DMS79 treated with DMSO at 0.1 percent for 48 hours (cell line): ENCODE results near the gene FAM53C.
"Not testable (repeated sequence)": the region's sequence is repeated elsewhere in the genome, so short reads cannot be mapped to it uniquely, and the experiment has no call there.

ENCODE experiments used
- DNase-seq: peaks from one replicate; lab custom pipeline; 2025; lab: John Stamatoyannopoulos, UW

FAM53C gene

DNA sequence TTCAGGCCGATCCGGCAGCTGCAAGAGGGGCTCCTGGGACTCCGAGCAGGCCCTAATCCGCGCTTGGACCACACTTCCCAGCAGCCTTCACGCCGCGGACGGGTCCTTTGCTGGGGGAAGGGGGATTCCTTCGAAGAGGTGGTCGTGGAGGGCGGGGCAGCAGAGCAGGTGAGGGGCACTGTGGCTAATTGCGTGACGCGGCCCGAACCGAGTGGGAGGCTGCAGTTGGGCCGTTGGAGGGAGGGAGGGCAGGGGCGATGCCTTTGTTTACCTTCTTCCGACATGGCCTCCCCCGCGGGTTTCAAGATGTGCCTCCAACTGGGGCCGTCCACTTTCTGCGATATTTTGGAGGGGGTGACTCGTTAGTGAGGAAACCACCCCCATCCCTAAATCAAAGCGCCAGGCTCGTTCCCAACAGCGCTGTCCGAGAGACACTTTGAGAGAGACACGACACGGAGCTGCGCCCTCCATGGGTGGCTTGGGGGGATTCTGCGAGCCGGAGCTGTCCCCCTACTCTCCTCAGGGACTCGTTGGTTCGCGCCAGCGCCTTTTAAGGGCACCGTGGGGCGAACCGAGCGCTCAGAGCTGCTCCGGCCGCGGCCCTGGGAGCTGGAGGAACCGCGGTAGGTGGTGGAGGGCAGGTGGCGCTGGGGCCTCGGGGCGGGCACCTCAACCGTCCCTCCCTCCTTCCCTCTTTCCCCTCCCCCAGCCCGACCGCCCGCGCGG is at the start of gene FAM53C:
Gene FAM53C (plus strand): TSS at position 582 of the 726 bp plus-strand sequence. CDS start 3,070 bp downstream, outside the sequence.
- peak; percentile 74 for DNase-seq

DNA sequence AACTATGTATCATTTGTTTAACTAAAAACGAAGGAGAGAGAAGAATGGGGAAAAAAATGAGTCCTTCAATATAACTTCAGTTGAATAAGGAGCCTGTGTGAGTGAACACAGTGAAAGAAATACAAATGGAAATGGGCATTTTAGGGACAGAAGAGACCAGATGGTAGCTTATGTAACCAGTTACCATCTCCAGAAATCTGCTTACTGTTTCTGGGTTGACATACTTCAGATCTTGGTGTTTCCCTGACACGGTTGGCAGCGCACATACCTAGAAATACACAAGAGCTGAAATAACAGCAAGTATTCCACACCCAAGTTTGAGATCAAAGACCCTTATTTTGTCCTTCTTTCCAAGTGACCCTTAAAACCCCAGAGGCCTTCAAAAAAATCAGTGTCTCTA is 48.8 kb upstream of the FAM53C start:
- no peak for DNase-seq

DNA sequence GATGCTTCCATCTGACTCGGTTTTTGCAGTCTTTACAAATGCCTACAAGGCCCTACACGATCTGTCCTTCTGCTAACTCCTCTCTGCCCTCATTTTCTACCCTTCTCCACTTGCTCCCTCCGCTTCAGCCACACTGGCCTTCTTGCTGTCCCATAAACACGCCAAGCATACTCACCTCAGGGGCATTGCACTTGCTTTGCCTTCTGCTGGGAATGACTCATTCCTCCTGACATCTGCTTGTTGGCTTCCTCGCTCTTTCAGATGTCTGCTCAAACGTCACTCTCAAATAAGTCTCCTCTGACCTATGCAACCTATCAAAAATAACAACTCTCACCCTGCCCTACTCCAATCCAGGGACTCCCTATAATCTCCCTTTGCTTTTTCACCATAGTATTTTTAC is 34.7 kb upstream of the FAM53C start:
- DNase-seq, result no peak

DNA sequence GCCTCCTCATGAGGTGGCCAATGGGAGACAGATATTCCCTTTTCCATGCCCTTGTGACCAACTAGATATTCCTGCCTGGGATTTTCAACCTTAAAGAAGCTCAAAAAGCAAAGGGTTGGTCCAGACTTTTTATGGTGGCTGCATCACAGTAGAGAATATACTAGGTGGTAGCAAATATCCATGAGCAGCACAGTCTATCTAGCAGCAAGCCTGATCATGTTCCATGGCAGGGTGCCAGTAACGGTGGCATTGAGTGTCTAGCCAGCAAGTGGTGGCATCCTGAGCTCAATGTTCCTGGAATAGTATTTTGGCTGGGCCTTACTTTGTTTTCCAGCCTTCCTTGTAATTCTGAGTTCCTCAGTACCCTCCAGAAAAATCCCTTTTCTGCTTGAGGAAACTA is 32.3 kb upstream of the FAM53C start:
- DNase-seq, result peak; percentile 37

DNA sequence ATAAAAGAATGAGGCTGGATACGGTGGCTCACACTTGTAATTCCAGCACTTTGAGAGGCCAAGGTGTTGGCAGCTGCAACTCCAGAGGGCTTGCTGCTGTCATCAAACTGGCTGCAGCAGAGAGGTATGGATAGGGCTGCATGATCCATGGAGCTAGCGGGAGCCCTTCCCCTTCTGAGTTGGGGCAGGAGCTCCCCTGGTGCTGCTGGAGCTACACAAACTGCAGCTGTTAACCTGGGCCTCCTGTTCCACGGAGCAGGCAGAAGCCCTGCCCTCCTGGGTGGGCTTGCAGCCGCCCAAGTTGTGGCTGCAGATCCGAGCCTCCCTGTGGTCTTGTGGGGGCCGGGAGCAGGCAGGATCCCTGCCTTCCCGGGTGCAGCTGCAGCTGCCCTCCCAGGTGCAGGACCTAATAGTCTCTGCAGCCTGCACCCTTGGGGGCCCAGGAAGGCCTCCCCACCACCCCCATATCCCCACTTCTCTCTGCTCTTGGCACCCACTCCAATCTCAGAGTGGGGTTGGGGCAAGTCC is 22.3 kb upstream of the FAM53C start:
- DNase-seq, result no peak

DNA sequence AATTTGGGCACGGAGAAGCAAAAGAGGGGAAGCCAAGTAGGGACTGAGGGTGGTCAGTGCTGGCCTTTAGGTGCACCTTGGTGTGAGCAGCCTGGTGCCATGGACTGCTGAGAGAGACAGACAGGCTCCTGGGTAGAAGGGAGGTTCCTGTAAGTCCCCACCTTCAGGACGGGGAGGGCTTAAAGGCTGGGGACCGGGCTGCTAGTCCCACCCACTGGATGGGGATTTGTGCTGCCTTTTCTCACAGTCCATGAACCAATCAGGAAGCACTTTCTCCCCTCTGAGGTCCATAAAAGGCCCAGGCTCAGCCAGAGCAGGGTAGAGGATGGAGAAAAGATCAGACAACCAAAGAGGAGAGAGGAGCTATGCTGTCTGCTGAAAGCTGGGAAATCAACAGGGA is 21.7 kb upstream of the FAM53C start:
- DNase-seq, result no peak

DNA sequence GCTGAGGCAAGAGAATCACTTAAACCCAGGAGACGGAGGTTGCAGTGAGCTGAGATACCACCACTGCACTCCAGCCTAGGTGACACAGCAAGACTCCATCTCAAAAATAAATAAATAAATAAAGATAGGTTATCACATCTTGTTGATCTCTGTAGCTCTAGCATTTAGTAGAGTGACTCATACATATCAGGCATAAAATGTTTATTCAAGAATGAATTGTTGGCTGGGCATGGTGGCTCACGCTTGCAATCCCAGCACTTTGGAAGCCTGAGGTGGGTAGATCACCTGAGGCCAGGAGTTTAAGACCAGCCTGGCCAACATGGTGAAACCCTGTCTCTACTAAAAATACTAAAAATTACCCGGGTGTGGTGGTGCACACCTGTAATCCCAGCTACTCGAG is 19.9 kb upstream of the FAM53C start:
- not testable (repeated sequence) for DNase-seq

DNA sequence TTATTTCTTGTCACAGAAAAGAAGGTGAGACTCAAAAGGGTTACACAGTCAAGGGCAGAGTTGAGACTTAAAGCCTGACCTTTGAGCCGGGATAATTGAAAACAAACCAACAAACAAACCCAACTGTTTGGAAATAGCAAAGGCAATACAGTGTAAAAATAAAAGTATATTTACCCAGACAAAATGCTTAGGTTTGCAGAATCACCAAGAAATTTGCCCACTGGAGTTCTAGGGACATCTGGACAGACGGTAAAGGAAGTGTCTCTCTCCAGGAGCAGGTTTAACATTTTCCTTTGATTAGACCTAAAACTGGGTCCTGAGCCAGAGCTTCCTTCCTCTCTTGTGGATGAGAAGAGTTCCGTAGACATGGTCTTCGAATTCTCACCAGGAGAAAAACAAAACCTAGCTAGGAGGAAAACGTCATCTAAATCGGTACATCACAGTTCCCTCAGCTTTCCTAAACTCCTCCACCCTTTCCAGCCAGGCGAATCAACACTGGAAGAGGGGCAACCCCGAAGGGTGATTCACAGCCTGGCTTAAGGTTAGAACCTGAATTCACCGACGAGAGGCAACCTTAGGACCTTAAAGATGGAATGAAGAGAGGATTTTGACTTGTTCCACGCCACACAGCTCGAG is 7.1 kb upstream of the FAM53C start:
- DNase-seq, result no peak

DNA sequence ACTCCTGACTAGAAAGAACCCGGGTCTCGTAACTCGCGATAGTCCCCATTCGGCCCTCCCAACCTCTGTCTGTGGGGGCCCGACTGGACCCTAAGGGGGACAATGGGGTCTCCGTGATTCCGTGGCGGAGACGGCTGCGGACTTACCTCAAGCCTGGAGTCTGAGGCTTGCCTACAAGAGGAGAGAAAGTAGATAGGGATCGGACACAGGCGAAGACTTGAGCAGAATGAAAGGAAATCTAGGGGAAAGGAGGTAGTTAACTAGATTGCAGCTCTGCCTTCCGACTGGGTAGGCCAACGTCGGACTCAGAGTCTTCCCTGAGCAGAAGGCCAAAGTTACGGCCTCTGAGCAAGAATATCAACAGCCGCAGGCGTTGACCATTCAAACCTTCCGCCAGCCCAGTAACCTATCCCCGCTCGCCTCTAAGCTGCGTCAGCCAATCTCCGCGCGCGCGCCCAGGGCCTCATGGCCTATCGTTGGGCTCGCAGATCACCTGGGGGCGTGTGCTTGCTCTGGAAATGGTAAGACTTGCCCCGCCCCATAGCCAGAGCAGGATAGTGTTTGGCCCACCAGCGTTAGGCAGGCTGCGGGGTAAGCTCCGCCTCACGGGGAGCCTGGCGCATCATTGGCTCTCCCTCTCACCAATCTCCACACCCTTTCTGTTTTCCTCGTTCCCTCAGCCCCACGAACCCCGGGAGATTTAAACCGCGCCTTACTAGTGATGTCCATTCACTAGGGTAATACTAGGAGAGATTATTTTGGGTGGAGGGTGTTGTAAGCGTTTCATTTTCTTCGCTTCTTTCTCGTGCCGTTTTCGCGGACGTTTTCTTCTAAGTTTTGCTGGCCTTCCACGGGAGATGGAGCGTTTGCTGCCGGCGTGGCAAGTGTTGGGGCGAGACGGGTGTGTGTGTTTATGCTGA is 6.4 kb upstream of the FAM53C start, which contains the start of gene CDC25C:
Gene CDC25C (minus strand): TSS at position 356 of the 920 bp plus-strand sequence. CDS start 624 bp downstream, outside the sequence.
- DNase-seq, result peak; percentile 88

DNA sequence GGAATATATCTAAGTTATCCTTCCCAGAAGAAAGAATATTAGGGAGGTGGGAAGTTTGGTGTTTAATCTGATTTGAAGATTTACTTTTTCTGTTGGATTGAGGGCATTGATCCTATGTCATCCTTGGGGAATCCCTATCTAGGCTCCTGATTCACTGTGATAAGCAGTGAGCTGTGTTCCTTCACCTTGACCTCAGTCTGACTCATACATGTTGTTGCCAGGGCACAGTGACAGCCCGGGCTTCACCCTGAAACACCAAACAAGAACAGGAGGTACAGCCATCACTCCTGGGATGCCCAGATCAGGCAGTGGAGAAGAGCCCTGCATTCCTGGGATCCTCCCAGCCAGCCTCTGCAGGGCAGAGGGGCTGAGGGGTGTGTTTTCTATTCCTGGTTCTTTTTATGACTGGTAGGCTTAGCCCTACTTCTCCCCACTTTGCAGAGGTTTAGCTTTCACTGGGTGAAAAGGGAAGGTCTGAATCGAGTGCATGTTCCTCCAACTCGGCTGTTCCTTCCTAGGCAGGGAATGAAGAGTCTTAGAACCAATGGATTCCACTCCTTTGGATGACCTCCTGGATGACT is 3.1 kb upstream of the FAM53C start:
- no peak for DNase-seq

DNA sequence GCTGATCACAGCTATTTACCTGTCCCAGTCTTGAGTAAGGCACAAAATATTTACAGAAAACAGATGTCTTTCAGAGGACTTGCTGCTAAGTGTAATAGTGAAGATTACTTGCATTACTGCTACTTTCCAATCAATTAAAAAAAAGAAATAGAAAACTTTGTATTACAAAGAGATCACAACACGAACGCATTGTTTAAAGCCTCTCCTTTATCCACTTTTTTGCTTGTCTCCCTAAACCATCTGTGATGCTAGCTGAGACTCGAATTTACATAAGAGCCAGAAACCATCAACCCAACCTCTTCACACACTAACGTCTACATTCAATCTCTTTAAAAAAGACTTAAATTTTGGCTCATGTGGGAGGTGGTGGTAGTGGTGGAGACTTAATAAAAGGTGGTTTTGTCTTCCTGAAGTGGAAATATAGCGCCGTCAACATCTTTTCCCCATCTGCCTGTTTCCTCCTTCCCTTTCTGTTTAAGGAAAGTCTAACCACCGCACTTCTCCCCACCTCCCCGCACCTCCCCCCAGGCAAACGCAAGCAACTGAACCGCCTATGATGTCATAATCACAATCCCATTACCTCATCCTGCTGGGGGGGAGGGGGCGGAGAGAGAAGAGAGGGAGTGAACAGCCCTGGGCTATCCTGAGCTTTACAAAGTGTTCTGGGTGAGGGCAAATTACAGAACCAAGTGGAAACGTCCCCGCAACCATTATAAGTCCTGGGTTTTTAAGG is 948 bp upstream of the FAM53C start:
- DNase-seq, result no peak

DNA sequence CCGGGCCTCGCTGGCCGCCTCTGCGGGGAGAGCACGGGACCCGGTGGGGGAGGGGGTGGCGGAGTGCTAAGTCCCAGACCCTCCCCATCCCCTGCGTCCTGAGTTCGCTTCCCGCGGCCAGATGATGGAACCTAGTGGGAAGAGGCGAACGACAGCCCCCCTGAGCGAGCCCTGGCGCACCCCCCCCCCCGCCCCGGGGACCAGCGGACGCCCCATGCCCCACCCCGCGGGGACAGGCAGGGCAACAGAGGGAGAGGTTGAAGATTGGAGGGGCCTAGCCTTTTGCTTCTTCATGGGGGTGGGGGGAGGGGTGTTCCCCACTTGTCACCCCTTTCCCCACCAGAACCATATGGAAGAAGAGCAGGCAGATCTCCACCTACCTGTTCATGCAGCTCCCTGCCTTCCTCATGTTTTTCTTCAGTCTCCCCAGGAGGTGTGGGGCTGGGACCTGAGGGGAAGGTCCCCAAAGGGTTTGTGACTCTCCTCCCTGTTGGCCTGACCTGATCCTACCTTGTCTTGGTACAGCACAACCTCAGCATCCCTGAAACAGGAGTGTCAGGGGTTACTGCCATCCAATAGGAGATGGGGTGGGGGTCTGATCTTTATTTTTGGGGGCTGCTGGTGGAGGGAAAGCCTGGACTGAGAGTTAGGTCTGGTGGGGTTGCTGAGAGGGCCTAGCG is 485 bp downstream of the FAM53C start:
- DNase-seq, result no peak

DNA sequence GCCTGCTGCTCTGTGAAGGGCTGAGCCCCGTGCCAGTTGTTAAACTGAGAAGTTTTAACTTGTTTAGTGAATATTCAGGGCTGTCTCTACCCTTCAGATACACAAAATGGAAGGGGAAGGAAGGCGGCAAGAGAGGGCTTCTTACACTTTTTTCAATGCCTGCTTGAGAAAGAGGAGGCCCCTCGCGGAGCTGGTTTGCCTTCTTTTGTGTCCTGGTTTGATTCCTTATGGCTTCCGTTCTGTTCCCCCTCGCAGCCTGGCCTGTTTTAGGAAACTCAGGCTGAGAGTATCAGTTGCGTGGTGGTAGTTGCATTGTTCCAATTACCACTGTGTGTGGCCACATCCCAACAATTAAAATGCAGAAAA is 1.0 kb downstream of the FAM53C start:
- DNase-seq, result no peak

DNA sequence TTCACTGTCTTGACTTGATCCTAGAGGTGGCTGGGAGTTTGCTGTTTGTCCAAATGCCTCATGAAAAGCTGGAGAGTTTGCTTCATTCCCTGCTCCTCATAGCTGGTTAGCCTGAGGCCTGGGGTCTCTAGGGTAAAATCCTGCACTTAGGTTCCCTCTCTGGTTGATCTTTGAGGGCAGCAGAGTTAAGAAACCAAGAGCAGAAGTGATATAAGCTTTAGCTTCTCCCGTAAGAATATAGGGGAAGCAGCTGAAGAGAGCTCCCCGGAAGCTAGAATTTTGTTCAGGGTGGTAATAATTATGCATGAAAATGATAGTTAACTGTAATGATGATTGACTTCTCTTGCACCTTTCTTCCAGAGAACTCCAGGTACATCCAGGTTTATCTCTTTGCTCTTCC is 1.4 kb downstream of the FAM53C start:
- no peak for DNase-seq

DNA sequence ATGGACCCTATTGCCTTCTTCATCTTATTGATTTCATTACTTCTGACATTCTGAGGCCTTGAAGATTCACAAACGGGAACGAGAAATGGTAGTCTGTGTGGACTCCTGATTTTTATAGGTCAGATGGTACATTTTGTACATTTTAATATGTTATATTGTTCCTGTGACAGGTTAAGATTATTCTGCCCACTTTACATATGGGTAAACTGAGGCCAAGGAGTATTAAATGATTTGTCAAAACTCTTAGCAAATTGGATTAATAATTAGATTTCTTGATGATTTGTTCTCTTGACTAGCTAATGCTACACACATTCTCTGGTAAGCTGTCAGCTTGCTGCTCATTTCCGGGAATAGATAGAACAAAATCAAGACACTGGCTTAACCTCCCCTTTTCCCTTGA is 1.9 kb downstream of the FAM53C start:
- no peak for DNase-seq

DNA sequence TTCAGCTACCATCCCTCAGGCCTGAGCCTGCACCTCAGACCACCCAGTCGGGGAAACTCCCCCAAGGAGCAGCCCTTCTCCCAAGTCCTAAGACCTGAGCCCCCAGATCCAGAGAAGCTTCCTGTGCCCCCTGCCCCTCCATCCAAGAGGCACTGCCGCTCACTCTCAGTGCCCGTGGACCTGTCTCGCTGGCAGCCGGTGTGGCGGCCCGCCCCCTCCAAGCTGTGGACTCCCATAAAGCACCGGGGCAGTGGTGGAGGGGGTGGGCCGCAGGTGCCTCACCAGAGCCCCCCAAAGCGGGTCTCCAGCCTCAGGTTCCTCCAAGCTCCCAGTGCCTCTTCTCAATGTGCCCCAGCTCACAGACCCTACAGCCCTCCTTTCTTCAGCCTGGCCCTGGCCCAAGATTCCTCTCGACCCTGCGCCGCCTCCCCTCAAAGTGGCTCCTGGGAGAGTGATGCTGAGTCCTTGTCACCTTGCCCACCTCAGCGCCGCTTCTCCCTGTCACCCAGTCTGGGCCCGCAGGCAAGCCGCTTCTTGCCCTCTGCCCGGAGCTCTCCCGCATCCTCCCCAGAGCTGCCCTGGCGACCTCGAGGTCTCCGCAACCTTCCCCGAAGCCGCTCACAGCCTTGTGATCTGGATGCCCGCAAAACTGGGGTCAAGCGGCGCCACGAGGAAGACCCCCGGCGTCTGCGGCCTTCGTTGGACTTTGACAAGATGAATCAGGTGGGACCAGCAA is 7.0 kb downstream of the FAM53C start:
- DNase-seq, result no peak

DNA sequence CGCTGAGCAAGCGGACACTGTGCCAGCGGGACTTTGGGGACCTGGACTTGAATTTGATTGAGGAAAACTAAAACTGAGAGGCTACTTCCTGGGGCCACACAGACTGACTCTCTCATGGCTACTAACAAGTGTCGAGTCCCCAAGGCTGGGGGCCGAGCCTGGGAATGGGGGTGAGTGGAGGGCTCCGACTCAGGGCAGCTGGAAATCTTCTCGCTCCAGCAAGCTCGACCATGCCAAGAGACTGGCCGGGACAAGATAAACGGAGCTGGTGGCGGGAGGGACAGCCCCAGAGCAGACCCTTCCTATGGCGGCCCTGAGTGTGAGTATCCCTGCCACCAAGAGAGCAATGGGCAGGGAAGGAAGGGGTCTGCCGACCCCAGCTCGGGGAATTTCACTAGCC is 8.8 kb downstream of the FAM53C start:
- no peak for DNase-seq

DNA sequence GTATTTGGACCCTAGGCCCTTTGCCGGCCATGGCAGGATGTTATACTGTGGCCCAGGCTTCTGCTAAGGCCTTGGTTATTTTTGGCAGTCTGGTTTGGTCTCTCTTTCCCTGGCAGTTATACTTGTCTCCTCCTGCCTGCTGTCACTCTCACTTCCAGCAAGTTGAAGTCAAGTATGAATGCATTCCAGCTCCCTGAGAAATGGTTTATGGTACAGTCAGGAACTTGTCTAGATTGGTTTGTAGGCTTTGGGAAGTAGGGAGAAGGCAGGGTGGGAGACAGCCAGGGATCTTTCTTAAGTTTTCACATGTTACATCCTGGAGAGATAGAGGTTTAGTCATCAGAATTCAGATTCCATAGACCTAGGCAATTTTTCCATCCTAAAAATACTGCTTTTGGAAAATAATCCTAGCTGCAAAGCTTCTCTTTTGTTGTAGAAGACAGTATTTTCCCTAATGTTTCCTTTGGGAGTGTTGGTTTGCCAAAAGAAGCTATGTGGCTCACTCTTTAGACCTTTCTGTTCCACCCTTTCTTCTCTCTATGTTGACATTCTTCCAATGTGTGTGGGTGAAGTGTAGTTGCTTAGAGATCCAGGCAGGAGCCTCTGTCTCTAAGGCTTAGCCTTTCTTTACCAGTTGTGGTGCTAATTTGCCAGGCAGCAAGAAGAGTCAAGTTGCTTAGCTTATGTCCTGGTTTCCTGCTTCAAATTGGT is 11.9 kb downstream of the FAM53C start:
- no peak for DNase-seq

DNA sequence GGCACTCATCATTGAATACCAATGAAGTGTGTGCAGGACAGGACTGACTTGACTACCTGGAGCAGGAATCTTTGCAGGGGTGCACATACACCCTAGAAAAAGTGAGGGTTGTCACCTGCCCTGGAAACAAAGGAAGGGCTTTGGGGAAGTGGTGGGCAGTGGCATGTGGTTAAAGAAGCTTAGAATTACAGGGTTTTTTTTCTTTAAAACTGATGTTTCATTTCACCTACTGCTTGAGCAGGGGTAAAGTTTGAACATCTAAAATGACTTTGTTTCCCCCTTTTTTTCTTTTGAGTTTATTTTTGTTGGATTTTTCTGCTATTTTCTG is 12.5 kb downstream of the FAM53C start:
- DNase-seq, result no peak

DNA sequence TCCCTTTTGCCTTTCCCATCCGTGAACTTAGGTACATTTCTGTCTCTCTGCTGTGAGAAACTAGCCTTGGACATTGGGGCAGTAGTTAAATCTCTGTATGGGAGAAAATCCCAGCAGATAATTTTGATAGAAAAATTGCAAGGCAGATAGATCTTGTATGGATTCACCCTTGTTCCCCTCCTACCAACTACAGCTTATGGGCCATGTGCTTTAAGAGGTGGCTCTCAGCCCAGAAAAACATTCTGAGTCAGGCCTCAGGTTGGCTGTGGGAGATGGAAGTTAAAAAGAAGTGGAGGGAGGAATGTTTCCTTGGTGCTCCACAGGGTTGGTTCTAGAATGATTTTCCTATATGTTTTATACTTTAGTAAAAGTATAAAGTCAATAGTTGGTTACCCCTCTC is 13.0 kb downstream of the FAM53C start:
- no peak for DNase-seq
